ENCODE data around the gene ATP5PO. TPM values are rescaled to one million over a fixed set of nuclear protein-coding genes. Genes with fewer than 3 reads are reported as not detected.

ATP5PO gene
- total RNA-seq, 2 donors from 2014 or later = 97.0 to 130 TPM

DNA sequence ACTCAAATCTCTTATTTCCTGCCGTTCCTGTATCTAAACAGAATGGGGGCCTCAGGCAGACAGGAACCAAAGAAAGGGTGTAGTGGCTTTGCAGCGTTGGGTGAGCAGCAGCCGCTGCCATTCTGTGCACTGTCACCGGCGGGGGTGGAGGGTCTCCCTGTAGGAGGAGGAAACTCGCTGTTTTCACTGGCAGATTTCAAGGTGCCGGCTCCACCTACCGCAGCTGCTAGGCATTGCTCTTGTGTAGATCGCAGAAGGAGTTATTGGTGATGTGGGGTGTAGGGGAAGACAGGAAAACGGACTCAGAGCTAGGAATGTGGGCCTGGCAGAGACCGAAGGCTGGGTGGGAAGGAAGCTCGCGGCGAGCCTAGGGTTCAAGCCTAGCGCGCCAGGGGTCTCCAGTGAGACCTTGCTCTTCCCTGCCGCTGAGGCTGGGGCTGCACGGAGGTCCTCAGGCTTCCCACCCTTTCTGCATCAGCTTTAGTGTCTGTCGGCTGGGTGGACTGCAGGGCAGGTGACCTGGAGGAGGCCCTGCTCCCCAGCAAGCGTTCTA is 20.8 kb downstream of the ATP5PO start:
- Histone ChIP-seq H3K27ac (no peak overlapping the region), H3K4me3 (peak overlapping the region; percentile 65), H3K9me3 (no peaks in the 10 kb centered on the region), H3K4me1 (ENCODE audit: control insufficient read depth in 1 of 2, low read depth in 2 of 2) (peaks cover 14 to 28% of the 10 kb centered on the region in 2 donors), H3K36me3 (no peaks in the 10 kb centered on the region), H3K27me3 (replicated peaks; ENCODE audit: insufficient read depth) (no peaks in the 10 kb centered on the region)
- DNase-seq (ENCODE audit: low spot score) = peak; percentile 50
- ATAC-seq (ENCODE audit: insufficient number of reproducible peaks, low FRiP score, low read depth) = no peak
- TF ChIP-seq, protein P1, sequence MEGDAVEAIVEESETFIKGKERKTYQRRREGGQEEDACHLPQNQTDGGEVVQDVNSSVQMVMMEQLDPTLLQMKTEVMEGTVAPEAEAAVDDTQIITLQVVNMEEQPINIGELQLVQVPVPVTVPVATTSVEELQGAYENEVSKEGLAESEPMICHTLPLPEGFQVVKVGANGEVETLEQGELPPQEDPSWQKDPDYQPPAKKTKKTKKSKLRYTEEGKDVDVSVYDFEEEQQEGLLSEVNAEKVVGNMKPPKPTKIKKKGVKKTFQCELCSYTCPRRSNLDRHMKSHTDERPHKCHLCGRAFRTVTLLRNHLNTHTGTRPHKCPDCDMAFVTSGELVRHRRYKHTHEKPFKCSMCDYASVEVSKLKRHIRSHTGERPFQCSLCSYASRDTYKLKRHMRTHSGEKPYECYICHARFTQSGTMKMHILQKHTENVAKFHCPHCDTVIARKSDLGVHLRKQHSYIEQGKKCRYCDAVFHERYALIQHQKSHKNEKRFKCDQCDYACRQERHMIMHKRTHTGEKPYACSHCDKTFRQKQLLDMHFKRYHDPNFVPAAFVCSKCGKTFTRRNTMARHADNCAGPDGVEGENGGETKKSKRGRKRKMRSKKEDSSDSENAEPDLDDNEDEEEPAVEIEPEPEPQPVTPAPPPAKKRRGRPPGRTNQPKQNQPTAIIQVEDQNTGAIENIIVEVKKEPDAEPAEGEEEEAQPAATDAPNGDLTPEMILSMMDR (IDR thresholded peaks at IDR 0.05) = peak; percentile 72

GRCh38 chr21:33893917-33894316 is 21.7 kb downstream of the ATP5PO start:
- Histone ChIP-seq H3K36me3 (no peaks in the 10 kb centered on the region), H3K9me3 (no peaks in the 10 kb centered on the region), H3K4me1 (ENCODE audit: control insufficient read depth in 1 of 2, low read depth in 2 of 2) (peaks cover 7 to 19% of the 10 kb centered on the region in 2 donors), H3K4me3 (no peak overlapping the region), H3K27ac (no peak overlapping the region), H3K27me3 (replicated peaks; ENCODE audit: insufficient read depth) (no peaks in the 10 kb centered on the region)
- DNase-seq (ENCODE audit: low spot score) (no peak), ATAC-seq (ENCODE audit: insufficient number of reproducible peaks, low FRiP score, low read depth) (no peak)
- TF ChIP-seq, protein P1 (IDR thresholded peaks at IDR 0.05) = no peak

DNA sequence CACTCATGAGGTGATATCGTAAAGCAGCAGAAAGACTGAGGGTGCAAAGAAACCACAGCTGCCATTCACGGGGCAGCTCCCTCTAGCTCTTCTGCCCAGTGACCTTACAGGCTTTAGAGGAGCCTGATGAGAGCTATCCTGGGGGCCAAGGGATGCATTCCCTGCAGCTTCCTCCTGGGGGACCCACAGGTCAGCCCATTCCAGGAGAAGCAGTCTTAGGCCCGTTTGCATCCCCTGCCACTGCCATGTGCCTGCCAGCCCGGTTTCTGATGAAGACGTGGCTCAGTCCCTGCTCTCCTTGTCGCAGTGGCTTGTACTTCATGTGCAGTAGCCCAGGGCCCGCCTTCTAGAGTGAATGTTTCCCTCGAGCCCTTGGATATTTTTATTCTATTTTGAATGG is 22.8 kb downstream of the ATP5PO start:
- no peaks in the 10 kb centered on the region for H3K36me3 ChIP-seq
- no peak for DNase-seq (ENCODE audit: low spot score)
- TF ChIP-seq, protein P1 (IDR thresholded peaks at IDR 0.05) = no peak
- H3K9me3 ChIP-seq = no peaks in the 10 kb centered on the region
- H3K27ac ChIP-seq = no peak overlapping the region
- H3K4me3 ChIP-seq = no peak overlapping the region
- ATAC-seq (ENCODE audit: insufficient number of reproducible peaks, low FRiP score, low read depth) = no peak
- no peaks in the 10 kb centered on the region for H3K27me3 ChIP-seq (replicated peaks; ENCODE audit: insufficient read depth)
- H3K4me1 ChIP-seq (ENCODE audit: control insufficient read depth in 1 of 2, low read depth in 2 of 2) = peaks cover 3 to 14% of the 10 kb centered on the region in 2 donors

DNA sequence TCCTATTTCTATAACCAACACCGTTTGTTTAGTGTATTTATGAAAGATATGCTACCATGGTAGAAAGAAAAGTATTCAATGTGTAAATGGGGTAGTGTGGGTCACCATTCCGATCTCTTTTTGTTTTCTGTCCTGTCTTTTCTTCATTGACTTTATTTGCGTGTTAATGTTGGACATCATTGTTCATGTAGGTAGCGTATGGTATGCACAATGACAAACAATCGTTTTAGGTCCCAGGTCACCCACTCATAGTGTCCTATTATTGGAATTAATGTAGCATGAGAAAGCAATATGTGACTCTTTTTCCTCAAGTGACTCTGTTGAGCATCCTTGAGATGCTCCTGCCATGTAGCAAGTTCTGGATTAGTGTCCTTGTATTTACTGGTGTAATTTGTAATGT is 25.4 kb downstream of the ATP5PO start:
- DNase-seq (ENCODE audit: low spot score) (no peak), ATAC-seq (ENCODE audit: insufficient number of reproducible peaks, low FRiP score, low read depth) (no peak)
- Histone ChIP-seq H3K4me3 (no peak overlapping the region), H3K27me3 (replicated peaks; ENCODE audit: insufficient read depth) (no peaks in the 10 kb centered on the region), H3K9me3 (no peaks in the 10 kb centered on the region), H3K27ac (no peak overlapping the region), H3K36me3 (no peaks in the 10 kb centered on the region), H3K4me1 (ENCODE audit: control insufficient read depth in 1 of 2, low read depth in 2 of 2) (peaks cover 3 to 17% of the 10 kb centered on the region in 2 donors)
- TF ChIP-seq, protein P1 (IDR thresholded peaks at IDR 0.05) = no peak

GRCh38 chr21:33886321-33886720 is 29.3 kb downstream of the ATP5PO start:
- TF ChIP-seq, protein P1 (IDR thresholded peaks at IDR 0.05) = no peak
- Histone ChIP-seq H3K36me3 (no peaks in the 10 kb centered on the region), H3K27me3 (replicated peaks; ENCODE audit: insufficient read depth) (no peaks in the 10 kb centered on the region), H3K4me3 (no peak overlapping the region), H3K4me1 (ENCODE audit: control insufficient read depth in 1 of 2, low read depth in 2 of 2) (peaks cover 3 to 13% of the 10 kb centered on the region in 2 donors), H3K9me3 (no peaks in the 10 kb centered on the region), H3K27ac (no peak overlapping the region)
- ATAC-seq (ENCODE audit: insufficient number of reproducible peaks, low FRiP score, low read depth) (no peak), DNase-seq (ENCODE audit: low spot score) (no peak)
